GM12892 (cell line): ENCODE data around the gene E2F3.

Source experiments
- POLR2A ChIP-seq: IDR thresholded peaks from 2 replicates; pipeline ENCODE4 v1.6.1; 2011; ENCODE audit warnings: low read depth, low read length, control low read depth
- POLR2AphosphoS5 ChIP-seq: IDR thresholded peaks from 2 replicates; pipeline ENCODE4 v1.6.1; 2011; ENCODE audit warnings: low read depth, low read length, control low read depth

DNA sequence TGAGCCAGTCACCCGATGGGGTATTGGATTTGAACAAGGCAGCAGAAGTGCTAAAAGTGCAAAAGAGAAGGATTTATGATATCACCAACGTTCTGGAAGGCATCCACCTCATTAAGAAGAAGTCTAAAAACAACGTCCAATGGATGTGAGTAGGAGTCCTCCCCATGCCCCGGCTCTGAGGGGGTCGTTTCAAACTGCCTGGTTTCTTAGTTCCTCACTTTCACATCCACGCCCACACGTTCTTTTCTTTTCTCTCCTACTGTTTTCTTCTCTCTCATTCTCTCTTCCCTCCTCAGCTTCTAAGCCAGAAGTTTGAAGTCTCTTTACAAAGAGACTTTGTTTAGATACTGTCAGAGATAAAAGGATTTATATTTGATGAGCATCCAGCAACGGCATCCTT, 79.6 kb downstream of the E2F3 start:
- TF ChIP-seq POLR2A (no peak), POLR2AphosphoS5 (no peak)
